Renal cortex interstitium (tissue), 11 donors: ENCODE measurements around the gene COQ8A. TPM values are rescaled to one million over a fixed set of nuclear protein-coding genes. Genes with fewer than 3 reads are reported as not detected.

ENCODE experiments used
- DNase-seq, 11 donors: peaks; one replicate each; pipeline ENCODE4 v3.0.0-alpha.2; 2013; ENCODE audit warnings: low read depth in 9 of 11, low spot score in 4 of 11; ENCODE audit errors: extremely low read depth in 1 of 11
- polyA plus RNA-seq, 3 donors: library from polyadenylated mRNA; unstranded; fragments of 120-200 nt; gene quantifications; one replicate each; pipeline ENCODE4 v1.2.1, GENCODE V29; 2013; ENCODE audit not compliant: insufficient read length in 3 of 3

Gene COQ8A
- polyA plus RNA-seq, 3 donors: 30.5 to 33.0 (median 31.2) TPM

GRCh38 chr1:226978432-226979114, 38.5 kb downstream of the COQ8A start:
- DNase-seq: no peak

- DNase-seq: no peak
Observed at GRCh38 chr1:226979115-226979516, 39.0 kb downstream of the COQ8A start.

- no peak for DNase-seq
Observed at GRCh38 chr1:226979517-226980121, 39.5 kb downstream of the COQ8A start.

GRCh38 chr1:226980122-226980560, 40.0 kb downstream of the COQ8A start:
- DNase-seq: no peak

GRCh38 chr1:226980565-226981385, 40.7 kb downstream of the COQ8A start:
- no peak for DNase-seq

GRCh38 chr1:226981386-226981817, 41.3 kb downstream of the COQ8A start:
- DNase-seq: no peak

GRCh38 chr1:226981838-226982237, 41.7 kb downstream of the COQ8A start:
- DNase-seq: no peak

GRCh38 chr1:226982451-226983177, 42.5 kb downstream of the COQ8A start:
- no peak for DNase-seq

- no peak for DNase-seq
Observed at GRCh38 chr1:226983247-226983991, 43.3 kb downstream of the COQ8A start.

- no peak for DNase-seq
Observed at GRCh38 chr1:226983992-226984364, 43.9 kb downstream of the COQ8A start.

GRCh38 chr1:226984521-226985238, 44.6 kb downstream of the COQ8A start:
- DNase-seq: no peak

- DNase-seq: no peak
Observed at GRCh38 chr1:226985239-226985838, 45.2 kb downstream of the COQ8A start.

GRCh38 chr1:226985839-226986463, 45.9 kb downstream of the COQ8A start:
- no peak for DNase-seq

GRCh38 chr1:226986496-226987178, 46.5 kb downstream of the COQ8A start:
- no peak for DNase-seq

GRCh38 chr1:226987179-226987536, 47.1 kb downstream of the COQ8A start:
- no peak for DNase-seq

GRCh38 chr1:226987623-226988333, 47.7 kb downstream of the COQ8A start:
- no peak for DNase-seq
